Hippocampal formation (tissue), 2 donors: ENCODE data around the gene SLAMF9.
"Not testable (repeated sequence)": the region's sequence is repeated elsewhere in the genome, so short reads cannot be mapped to it uniquely, and the experiment has no call there.

ENCODE experiments used
- DNase-seq, 2 donors: peaks; one replicate each; lab custom pipeline; 2025; lab: John Stamatoyannopoulos, UW

SLAMF9 gene

DNA sequence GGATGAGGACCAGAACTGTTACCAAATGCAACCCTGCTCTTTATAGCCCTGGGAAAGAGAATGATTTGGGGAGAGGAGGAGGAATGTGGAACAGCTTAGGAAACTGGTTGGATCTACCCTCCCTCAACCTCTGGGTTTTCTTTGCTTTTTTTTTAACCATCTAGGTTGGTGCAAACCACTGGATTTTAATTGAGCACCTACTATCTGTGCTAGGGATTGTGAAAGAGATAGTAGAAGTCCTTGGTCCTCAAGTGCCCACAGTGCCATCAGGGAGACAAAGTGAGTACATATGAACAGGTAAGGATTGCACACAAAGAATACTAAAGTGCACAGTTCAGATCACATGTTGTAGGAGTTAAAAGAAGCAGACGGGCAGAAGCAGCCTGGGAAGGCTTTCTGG, 33.4 kb downstream of the SLAMF9 start:
- no peak for DNase-seq

DNA sequence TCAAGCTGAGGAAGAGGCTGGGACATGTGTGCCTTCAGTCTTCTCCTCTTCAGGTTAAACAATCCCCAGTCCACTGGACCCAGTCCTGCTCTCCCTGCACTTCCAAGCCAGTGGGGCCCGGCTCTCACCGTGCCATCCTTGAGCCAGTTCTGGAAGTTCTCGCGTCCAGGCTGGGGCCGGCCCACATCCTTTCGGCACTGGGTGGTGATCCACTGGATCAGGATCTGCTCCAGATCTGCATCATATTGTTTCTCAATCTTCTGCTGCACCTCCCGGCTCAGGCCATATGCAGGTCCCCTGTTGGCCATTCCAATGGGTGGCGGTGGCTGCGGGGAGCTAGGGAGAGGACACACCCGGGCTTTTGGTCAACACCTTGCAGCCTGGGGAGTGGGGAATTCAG, 33.8 kb downstream of the SLAMF9 start:
- DNase-seq: no peak

DNA sequence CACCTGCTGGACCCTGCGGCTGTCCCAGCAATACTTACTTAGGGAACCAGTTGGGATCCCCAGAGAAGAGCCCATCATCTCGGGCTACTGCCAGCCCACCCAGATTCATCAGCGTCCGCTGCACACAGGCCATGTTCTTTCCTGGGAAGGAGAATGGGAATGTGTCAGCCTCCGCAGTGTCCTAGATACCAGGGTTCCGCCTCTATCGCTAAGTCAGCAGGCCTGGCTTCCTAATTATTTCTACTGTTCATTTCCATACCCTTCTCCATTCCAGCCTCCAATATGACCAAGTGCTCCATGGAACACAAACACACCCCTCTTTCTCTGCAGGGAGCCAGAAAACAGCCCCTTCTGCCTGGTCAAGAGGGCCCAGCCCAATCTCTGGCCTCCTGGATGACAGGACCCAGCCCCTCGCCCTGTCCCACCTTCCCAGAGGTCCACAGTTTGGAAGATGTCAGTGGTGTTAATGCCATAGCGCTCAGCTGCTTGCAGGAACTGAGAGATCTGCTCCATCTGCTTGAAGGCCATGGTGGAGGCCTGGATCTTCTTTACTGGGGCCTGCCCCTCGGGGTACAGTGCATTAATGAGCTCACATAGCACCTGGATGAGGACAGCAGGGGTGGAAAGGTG, 34.7 kb downstream of the SLAMF9 start:
- no peak for DNase-seq

- DNase-seq: no peak
Measured at GRCh38 chr1:159918352-159919200, 35.5 kb downstream of the SLAMF9 start.

DNA sequence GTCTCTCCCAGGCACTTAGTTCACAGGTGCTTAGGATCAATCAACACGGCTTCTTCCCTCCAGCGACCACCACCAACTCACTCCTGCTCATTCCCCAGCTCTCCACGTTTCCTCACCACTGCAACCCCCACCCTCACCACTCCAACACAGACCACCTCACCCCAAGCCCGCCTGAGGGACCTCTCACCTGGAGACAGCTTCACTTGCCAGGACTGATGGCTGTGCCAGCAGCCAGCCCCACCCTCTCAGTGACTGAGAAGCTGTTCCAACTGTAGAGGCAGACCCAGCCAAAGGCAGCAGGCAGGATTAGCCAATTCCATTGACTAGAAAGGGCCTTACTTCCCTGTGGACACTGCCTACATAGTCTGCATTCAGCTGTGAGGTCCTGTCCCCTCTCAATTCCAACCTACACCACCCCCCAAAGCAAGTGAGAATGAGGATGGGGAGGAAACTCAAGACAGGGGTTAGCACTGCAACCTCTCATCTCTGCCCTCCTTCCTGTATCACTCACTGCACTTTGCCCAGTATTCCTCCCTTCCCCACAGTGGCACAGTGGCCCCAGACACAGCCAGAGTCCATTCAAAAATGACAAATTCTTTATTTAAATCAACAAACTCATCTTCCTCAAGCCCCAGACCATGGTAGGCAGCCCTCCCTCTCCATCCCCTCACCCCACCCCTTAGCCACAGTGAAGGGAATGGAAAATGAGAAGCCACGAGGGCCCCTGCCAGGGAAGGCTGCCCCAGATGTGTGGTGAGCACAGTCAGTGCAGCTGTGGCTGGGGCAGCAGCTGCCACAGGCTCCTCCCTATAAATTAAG, 36.3 kb downstream of the SLAMF9 start:
- DNase-seq: no peak

- no peak for DNase-seq
Measured at GRCh38 chr1:159916242-159917051, 37.6 kb downstream of the SLAMF9 start.

- DNase-seq: no peak
Measured at GRCh38 chr1:159915571-159916241, 38.3 kb downstream of the SLAMF9 start.

- DNase-seq: no peak
Measured at GRCh38 chr1:159914252-159915018, 39.6 kb downstream of the SLAMF9 start.

DNA sequence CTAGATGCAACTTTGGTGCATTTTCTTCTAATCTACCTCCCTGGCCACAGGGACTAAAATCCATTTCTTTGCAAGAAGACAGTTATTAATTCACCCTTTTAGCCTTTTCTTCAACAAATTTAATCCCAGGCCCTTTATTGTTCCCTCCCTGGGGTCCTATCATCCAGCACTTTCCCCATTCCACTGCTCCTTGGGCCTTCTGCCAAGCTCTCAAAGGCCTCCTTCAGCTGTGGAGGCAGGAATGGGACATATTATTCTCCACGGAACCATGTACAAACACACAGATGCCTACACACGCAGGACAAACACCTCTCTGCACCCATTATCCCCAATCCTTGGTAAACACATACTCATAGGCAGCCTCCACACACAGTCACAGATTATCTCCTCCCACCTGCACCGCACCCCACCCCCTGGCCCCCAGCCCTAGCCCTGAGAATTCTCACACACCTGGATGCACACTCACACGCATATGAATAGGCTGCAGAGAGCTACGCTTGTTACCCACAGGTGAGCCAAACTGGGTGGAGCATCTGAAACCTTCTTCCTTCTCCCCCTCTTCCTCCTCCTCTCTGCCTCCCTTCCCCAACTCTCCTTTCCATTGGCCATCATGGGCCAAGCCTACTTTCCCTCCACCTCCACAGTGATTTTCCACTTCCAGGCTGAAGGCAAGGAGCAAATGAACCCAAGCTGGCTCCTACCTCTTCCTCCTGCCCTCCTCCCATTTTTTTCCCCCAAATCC, 40.4 kb downstream of the SLAMF9 start:
- no peak for DNase-seq

GRCh38 chr1:159911326-159912070, 42.5 kb downstream of the SLAMF9 start:
- no peak for DNase-seq

GRCh38 chr1:159908031-159908940, 45.8 kb downstream of the SLAMF9 start:
- no peak for DNase-seq

GRCh38 chr1:159906960-159907359, 47.1 kb downstream of the SLAMF9 start:
- DNase-seq: no peak

- DNase-seq: not testable (repeated sequence)
Measured at GRCh38 chr1:159904036-159904435, 50.0 kb downstream of the SLAMF9 start.

DNA sequence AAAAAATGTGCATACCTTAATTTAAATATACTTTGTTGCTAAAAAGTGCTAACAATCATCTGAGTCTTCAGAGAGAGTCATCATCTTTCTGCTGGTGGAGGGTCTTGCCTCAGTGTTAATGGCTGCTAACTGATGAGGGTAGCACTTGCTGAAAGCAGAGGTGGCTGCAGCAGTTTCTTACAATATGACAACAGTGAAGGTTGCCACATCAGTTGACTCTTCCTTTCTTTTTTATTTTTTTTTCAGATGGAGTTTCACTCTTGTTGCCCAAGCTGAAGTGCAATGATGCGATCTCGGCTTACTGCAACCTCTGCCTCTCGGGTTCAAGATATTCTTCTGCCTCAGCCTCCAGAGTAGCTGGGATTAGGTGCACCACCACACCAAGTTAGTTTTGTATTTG, 51.5 kb downstream of the SLAMF9 start:
- no peak for DNase-seq
